Nucleus accumbens (tissue), 56 donors: ENCODE data around the gene EIF3C.
"Not testable (repeated sequence)": the region's sequence is repeated elsewhere in the genome, so short reads cannot be mapped to it uniquely, and the experiment has no call there.

Experiments
- DNase-seq, 56 donors: peaks; one replicate each; lab custom pipeline; 2025; lab: John Stamatoyannopoulos, UW

Gene EIF3C

GRCh38 chr16:28749997-28750465 is 38.8 kb downstream of the EIF3C start:
- not testable (repeated sequence) for DNase-seq

GRCh38 chr16:28750469-28751067 is 39.3 kb downstream of the EIF3C start:
- DNase-seq: not testable (repeated sequence)

- not testable (repeated sequence) for DNase-seq
Measured at GRCh38 chr16:28751487-28751886, 40.2 kb downstream of the EIF3C start, which contains the start of gene NPIPB9. Gene NPIPB9, plus strand, starts transcription at chr16:28751787.

GRCh38 chr16:28781697-28782096 is 70.4 kb downstream of the EIF3C start:
- not testable (repeated sequence) for DNase-seq

GRCh38 chr16:28782357-28782756 is 71.1 kb downstream of the EIF3C start:
- DNase-seq: not testable (repeated sequence)
